Right lobe of liver (tissue), 6 donors: ENCODE data around the gene ZNF816. TPM values are rescaled to one million over a fixed set of nuclear protein-coding genes. Genes with fewer than 3 reads are reported as not detected.

ENCODE experiments used
- ATAC-seq, 4 donors: fragments of 200-7000 bp; cut with Tn5 transposase; one replicate each; pipeline ENCODE4 v1.9.1; 2020; ENCODE audit warnings: mild to moderate bottlenecking in 4 of 4, moderate library complexity in 4 of 4
- DNase-seq, 3 donors: peaks; one replicate each; pipeline ENCODE4 v3.0.0-alpha.2; 2020
- H3K27ac ChIP-seq, 3 donors: fragments of 200-600 bp; one replicate each; pipeline ENCODE4 v1.8.0; 2022
- H3K27me3 ChIP-seq, 2 donors: fragments of 200-600 bp; one replicate each; pipeline ENCODE4 v1.8.0; 2022
- H3K36me3 ChIP-seq, 4 donors: fragments of 200-600 bp; sonication (generic) in 1 of 4; one replicate each; pipeline versions ENCODE4 v1.5.1 to v1.8.0; 2017 to 2022; ENCODE audit warnings: control low read depth in 1 of 4
- H3K4me1 ChIP-seq, 4 donors: fragments of 200-600 bp; sonication (generic) in 1 of 4; one replicate each; pipeline versions ENCODE4 v1.5.1 to v1.8.0; 2017 to 2022; ENCODE audit warnings: control low read depth in 1 of 4
- H3K4me3 ChIP-seq, 3 donors: fragments of 200-600 bp; one replicate each; pipeline ENCODE4 v1.8.0; 2022
- H3K9me3 ChIP-seq, 4 donors: fragments of 200-600 bp; sonication (generic) in 1 of 4; one replicate each; pipeline versions ENCODE4 v1.5.1 to v1.8.0; 2017 to 2022; ENCODE audit warnings: control low read depth in 1 of 4
- CTCF ChIP-seq, 4 donors: fragments of 200-600 bp in 3 of 4; fragments of 450-650 bp in 1 of 4; IDR thresholded peaks; one replicate each; pipeline versions ENCODE4 v1.5.1 to v1.8.0; 2016 to 2022; ENCODE audit warnings: antibody characterized with exemption in 4 of 4, mild to moderate bottlenecking in 2 of 4
- POLR2A ChIP-seq: fragments of 450-650 bp; IDR thresholded peaks from one replicate; pipeline ENCODE4 v1.6.1; 2017; ENCODE audit warnings: antibody characterized with exemption, mild to moderate bottlenecking
- WGBS: methylation state at CpG from one replicate; pipeline ENCODE4 v1.1.6; 2018; ENCODE audit warnings: low coverage, low lambda C conversion rate; ENCODE audit not compliant: insufficient coverage; ENCODE audit errors: missing lambda C conversion rate; 5-methylcytosine and 5-hydroxymethylcytosine counted together
- intact Hi-C, 2 donors: fragments of 100-400 bp; cut with DNase I; formaldehyde crosslinking; loops; one replicate each; pipeline versions ENCODE4 v1.11.2 to v1.14.1; 2022
- total RNA-seq, 6 experiments: library from RNA; depleted of rRNA in 2 of 6; stranded (reverse); fragments of >200 nt in 2 of 6; fragmentation: NEBNext Ultra II Directional in 3 of 6; extraction: Animal tissue kit (Norgen Biotek cat#: 25700) in 3 of 6; gene quantifications; one replicate each; pipeline versions ENCODE4 v1.1.0 to v1.2.4, GENCODE V29; 2016 to 2023
- donor health status: DM: no; HTN: yes; CAD: no.
- donor health status: DM: no; HTN: no; CAD: no.
- donor health status: DM: no; HTN: no; CAD: no.
- donor health status: DM: no; HTN: yes; CAD: no.
- donor health status: DM: no; HTN: yes; CAD: no.

ZNF816 gene
- total RNA-seq, 6 experiments from 2014 or later, result 0.68 to 3.5 (median 1.9) TPM

- H3K9me3 ChIP-seq, result peaks cover 0 to 19% (median under 1%) of the 10 kb centered on the region in 4 donors
- no peaks in the 10 kb centered on the region for H3K27me3 ChIP-seq
- ATAC-seq (no peak), DNase-seq (no peak)
- intact Hi-C loops, result no loop called here
- no peaks in the 10 kb centered on the region for H3K4me1 ChIP-seq
- H3K36me3 ChIP-seq, result peaks cover 0 to 22% (median 9%) of the 10 kb centered on the region in 4 donors
- H3K4me3 ChIP-seq, result no peak overlapping the region
- no peak overlapping the region for H3K27ac ChIP-seq
- TF ChIP-seq CTCF (IDR thresholded peaks at IDR 0.05) (no peak), POLR2A (no peak)
- 78% methylated on average over 4 of the region's 8 CpGs for WGBS
Measured at GRCh38 chr19:52957591-52957990, 5.1 kb downstream of the ZNF816 start.

- peaks cover 0 to 28% (median 11%) of the 10 kb centered on the region in 4 donors for H3K36me3 ChIP-seq
- no peak overlapping the region for H3K27ac ChIP-seq
- ATAC-seq, result no peak
- no peaks in the 10 kb centered on the region for H3K27me3 ChIP-seq
- no peak for DNase-seq
- intact Hi-C loops, result no loop called here
- no peak overlapping the region for H3K4me3 ChIP-seq
- no peaks in the 10 kb centered on the region for H3K4me1 ChIP-seq
- 93% methylated on average over 7 of the region's 10 CpGs for WGBS
- peaks cover 0 to 23% (median 1%) of the 10 kb centered on the region in 4 donors for H3K9me3 ChIP-seq
- TF ChIP-seq CTCF (IDR thresholded peaks at IDR 0.05), result no peak
- TF ChIP-seq POLR2A, result no peak
Measured at GRCh38 chr19:52956917-52957316, 5.8 kb downstream of the ZNF816 start.

GRCh38 chr19:52949422-52949821 lies 13.3 kb downstream of the ZNF816 start:
- 31% methylated on average over 1 of the region's 1 CpG for WGBS
- intact Hi-C loops, result no loop called here
- no peak for DNase-seq
- H3K27ac ChIP-seq, result no peak overlapping the region
- H3K4me3 ChIP-seq, result no peak overlapping the region
- no peaks in the 10 kb centered on the region for H3K4me1 ChIP-seq
- TF ChIP-seq POLR2A, result no peak
- no peak for TF ChIP-seq CTCF (IDR thresholded peaks at IDR 0.05)
- peaks cover 4 to 53% (median 15%) of the 10 kb centered on the region in 4 donors for H3K9me3 ChIP-seq
- no peaks in the 10 kb centered on the region for H3K27me3 ChIP-seq
- peaks cover 0 to 32% (median 8%) of the 10 kb centered on the region in 4 donors for H3K36me3 ChIP-seq
- no peak for ATAC-seq

- peaks cover 4 to 58% (median 15%) of the 10 kb centered on the region in 4 donors for H3K9me3 ChIP-seq
- 87% methylated on average over 13 of the region's 13 CpGs for WGBS
- intact Hi-C loops, result no loop called here
Measured at GRCh38 chr19:52948025-52948770, 14.5 kb downstream of the ZNF816 start.

More at GRCh38 chr19:52948025-52948770, 14.5 kb downstream of the ZNF816 start:
- ATAC-seq, result no peak
- H3K27ac ChIP-seq, result no peak overlapping the region
- no peak overlapping the region for H3K4me3 ChIP-seq
- no peaks in the 10 kb centered on the region for H3K27me3 ChIP-seq
- peaks cover 0 to 27% (median 8%) of the 10 kb centered on the region in 4 donors for H3K36me3 ChIP-seq
- no peaks in the 10 kb centered on the region for H3K4me1 ChIP-seq
- TF ChIP-seq CTCF (IDR thresholded peaks at IDR 0.05), result no peak
- TF ChIP-seq POLR2A, result no peak
- no peak for DNase-seq
